Lower lobe of right lung (tissue), 2 donors: ENCODE data around the gene MDFIC. TPM values are rescaled to one million over a fixed set of nuclear protein-coding genes. Genes with fewer than 3 reads are reported as not detected.

Source experiments
- ATAC-seq, 2 donors: fragments of 200-7000 bp; cut with Tn5 transposase; one replicate each; pipeline ENCODE4 v1.9.1; 2020 to 2022; ENCODE audit warnings: mild to moderate bottlenecking in 2 of 2, moderate library complexity in 2 of 2
- DNase-seq: peaks from one replicate; pipeline ENCODE4 v3.0.0-alpha.2; 2020
- H3K27ac ChIP-seq: fragments of 200-600 bp; one replicate; pipeline ENCODE4 v1.8.0; 2022
- H3K27me3 ChIP-seq: fragments of 200-600 bp; one replicate; pipeline ENCODE4 v1.8.0; 2022; ENCODE audit warnings: low read depth
- H3K36me3 ChIP-seq: fragments of 200-600 bp; one replicate; pipeline ENCODE4 v1.8.0; 2022; ENCODE audit warnings: mild to moderate bottlenecking
- H3K4me1 ChIP-seq: fragments of 200-600 bp; one replicate; pipeline ENCODE4 v1.8.0; 2022
- H3K4me3 ChIP-seq: fragments of 200-600 bp; one replicate; pipeline ENCODE4 v1.8.0; 2022; ENCODE audit warnings: mild to moderate bottlenecking
- H3K9me3 ChIP-seq: fragments of 200-600 bp; one replicate; pipeline ENCODE4 v1.8.0; 2022
- intact Hi-C: fragments of 100-400 bp; cut with DNase I; formaldehyde crosslinking; loops from one replicate; pipeline ENCODE4 v1.11.0; 2022
- total RNA-seq: library from RNA; stranded (reverse); fragmentation: NEBNext Ultra II Directional; extraction: Animal tissue kit (Norgen Biotek cat#: 25700); gene quantifications from one replicate; pipeline ENCODE4 v1.2.1, GENCODE V29; 2021
- TF ChIP-seq, protein P1 (sequence below): fragments of 200-600 bp; IDR thresholded peaks from one replicate; pipeline ENCODE4 v1.8.0; 2022; ENCODE audit warnings: antibody characterized with exemption, mild to moderate bottlenecking
- donor health status: DM: no; HTN: yes; CAD: no; lungs with severe emphysema.

The MDFIC gene
- total RNA-seq, 1 donor from 2014 or later = 46.3 TPM

- intact Hi-C loops = no loop called here
- no peaks in the 10 kb centered on the region for H3K27me3 ChIP-seq
- no peaks in the 10 kb centered on the region for H3K4me1 ChIP-seq
- H3K27ac ChIP-seq = no peak overlapping the region
- ATAC-seq = no peak
- H3K9me3 ChIP-seq = no peaks in the 10 kb centered on the region
- no peak for DNase-seq
- H3K4me3 ChIP-seq = no peak overlapping the region
- TF ChIP-seq, protein P1, sequence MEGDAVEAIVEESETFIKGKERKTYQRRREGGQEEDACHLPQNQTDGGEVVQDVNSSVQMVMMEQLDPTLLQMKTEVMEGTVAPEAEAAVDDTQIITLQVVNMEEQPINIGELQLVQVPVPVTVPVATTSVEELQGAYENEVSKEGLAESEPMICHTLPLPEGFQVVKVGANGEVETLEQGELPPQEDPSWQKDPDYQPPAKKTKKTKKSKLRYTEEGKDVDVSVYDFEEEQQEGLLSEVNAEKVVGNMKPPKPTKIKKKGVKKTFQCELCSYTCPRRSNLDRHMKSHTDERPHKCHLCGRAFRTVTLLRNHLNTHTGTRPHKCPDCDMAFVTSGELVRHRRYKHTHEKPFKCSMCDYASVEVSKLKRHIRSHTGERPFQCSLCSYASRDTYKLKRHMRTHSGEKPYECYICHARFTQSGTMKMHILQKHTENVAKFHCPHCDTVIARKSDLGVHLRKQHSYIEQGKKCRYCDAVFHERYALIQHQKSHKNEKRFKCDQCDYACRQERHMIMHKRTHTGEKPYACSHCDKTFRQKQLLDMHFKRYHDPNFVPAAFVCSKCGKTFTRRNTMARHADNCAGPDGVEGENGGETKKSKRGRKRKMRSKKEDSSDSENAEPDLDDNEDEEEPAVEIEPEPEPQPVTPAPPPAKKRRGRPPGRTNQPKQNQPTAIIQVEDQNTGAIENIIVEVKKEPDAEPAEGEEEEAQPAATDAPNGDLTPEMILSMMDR = no peak
- no peaks in the 10 kb centered on the region for H3K36me3 ChIP-seq
Observed at GRCh38 chr7:115068220-115068619, 146.3 kb downstream of the MDFIC start.
